Measurements from ENCODE around the gene RBM39. TPM values are rescaled to one million over a fixed set of nuclear protein-coding genes. Genes with fewer than 3 reads are reported as not detected.
A peak's percentile ranks its signal among the peaks of the same experiment; 100 is the strongest.

The RBM39 gene
- total and polyA plus RNA-seq, 2 of the 13 experiments (the other 11 are each of a cell fraction or from before 2014, with no cell fraction given): 788 to 920 TPM

DNA sequence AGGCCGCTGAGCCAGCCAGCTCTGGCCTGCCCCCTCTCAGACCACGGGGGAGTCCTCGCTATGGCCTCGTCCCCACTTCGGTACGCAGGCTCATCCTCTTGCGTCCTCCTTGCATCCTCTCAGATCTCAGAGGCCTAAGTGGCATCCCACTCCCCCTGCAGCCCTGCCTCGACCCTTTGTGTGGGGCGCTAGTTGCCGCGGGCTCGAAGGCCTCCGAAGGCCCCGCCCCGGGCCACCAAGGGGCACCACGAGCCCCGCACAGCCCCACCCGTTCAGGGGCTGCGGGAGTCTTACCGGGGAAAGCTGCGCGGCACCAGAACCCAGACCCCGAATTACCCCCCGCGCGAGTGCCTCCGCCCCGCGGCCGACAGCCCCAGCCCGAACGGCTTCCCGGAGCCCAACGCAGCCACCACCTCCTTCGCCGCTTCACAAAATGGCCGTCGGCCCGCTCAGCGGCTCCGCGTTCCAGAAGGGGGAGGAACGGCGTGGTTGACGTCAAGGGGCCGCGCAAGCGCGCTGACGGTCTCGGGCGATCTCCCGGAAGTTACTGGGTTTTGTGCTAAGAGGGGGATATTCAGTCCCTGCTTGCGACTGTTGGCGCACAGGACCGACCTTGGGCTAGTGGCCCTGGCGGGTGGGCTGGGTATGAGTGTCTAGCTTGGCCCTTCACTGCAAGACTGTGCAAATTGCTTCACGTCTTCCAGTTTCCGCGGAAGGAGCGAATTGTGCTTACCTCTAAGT, 77.4 kb downstream of the RBM39 start, which contains the start of the genes CPNE1 and RBM12 (continued):
- TF ChIP-seq, protein P1, sequence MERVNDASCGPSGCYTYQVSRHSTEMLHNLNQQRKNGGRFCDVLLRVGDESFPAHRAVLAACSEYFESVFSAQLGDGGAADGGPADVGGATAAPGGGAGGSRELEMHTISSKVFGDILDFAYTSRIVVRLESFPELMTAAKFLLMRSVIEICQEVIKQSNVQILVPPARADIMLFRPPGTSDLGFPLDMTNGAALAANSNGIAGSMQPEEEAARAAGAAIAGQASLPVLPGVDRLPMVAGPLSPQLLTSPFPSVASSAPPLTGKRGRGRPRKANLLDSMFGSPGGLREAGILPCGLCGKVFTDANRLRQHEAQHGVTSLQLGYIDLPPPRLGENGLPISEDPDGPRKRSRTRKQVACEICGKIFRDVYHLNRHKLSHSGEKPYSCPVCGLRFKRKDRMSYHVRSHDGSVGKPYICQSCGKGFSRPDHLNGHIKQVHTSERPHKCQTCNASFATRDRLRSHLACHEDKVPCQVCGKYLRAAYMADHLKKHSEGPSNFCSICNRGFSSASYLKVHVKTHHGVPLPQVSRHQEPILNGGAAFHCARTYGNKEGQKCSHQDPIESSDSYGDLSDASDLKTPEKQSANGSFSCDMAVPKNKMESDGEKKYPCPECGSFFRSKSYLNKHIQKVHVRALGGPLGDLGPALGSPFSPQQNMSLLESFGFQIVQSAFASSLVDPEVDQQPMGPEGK (CRISPR knock-in tag; IDR thresholded peaks at IDR 0.05): peak; percentile 83
- TF ChIP-seq KDM5A (IDR thresholded peaks at IDR 0.05; ENCODE audit: borderline replicate concordance, low read length) (peak; percentile 72), TGIF2 (CRISPR knock-in tag; IDR thresholded peaks at IDR 0.05) (peak; percentile 85), ZNF441 (CRISPR knock-in tag; IDR thresholded peaks at IDR 0.05; ENCODE audit: borderline replicate concordance) (peak; percentile 93), ZNF331 (CRISPR knock-in tag; IDR thresholded peaks at IDR 0.05) (peak; percentile 93), ZNF510 (CRISPR knock-in tag; IDR thresholded peaks at IDR 0.05; ENCODE audit: low read depth) (peak; percentile 99; the same call in 1 of the 2 replicates), CEBPB (IDR thresholded peaks at IDR 0.05; ENCODE audit: borderline replicate concordance, low read depth, low read length) (peak; percentile 22; the same call in 1 of the 2 replicates), ELF1 (CRISPR knock-in tag; IDR thresholded peaks at IDR 0.05) (peak; percentile 100), ZSCAN31 (CRISPR knock-in tag; IDR thresholded peaks at IDR 0.05; ENCODE audit: low read depth) (peak; percentile 99), ESRRA (CRISPR knock-in tag; IDR thresholded peaks at IDR 0.05; ENCODE audit: low read depth) (peak; percentile 90; the same call in 1 of the 2 replicates), AGO1 (IDR thresholded peaks at IDR 0.05; ENCODE audit: low read depth, low read length, poor library complexity, severe bottlenecking) (peak; percentile 34), ZNF34 (CRISPR knock-in tag; IDR thresholded peaks at IDR 0.05; ENCODE audit: borderline replicate concordance) (peak; percentile 99), PHB2 (IDR thresholded peaks at IDR 0.05; ENCODE audit: partially characterized antibody) (no peak), SP5 (CRISPR knock-in tag; IDR thresholded peaks at IDR 0.05; ENCODE audit: borderline replicate concordance, low read depth) (peak; percentile 71; the same call in 1 of the 2 replicates), MBNL3 (CRISPR knock-in tag; conservative IDR thresholded peaks at IDR 0.05) (no peak)
- TF ChIP-seq, protein P2, sequence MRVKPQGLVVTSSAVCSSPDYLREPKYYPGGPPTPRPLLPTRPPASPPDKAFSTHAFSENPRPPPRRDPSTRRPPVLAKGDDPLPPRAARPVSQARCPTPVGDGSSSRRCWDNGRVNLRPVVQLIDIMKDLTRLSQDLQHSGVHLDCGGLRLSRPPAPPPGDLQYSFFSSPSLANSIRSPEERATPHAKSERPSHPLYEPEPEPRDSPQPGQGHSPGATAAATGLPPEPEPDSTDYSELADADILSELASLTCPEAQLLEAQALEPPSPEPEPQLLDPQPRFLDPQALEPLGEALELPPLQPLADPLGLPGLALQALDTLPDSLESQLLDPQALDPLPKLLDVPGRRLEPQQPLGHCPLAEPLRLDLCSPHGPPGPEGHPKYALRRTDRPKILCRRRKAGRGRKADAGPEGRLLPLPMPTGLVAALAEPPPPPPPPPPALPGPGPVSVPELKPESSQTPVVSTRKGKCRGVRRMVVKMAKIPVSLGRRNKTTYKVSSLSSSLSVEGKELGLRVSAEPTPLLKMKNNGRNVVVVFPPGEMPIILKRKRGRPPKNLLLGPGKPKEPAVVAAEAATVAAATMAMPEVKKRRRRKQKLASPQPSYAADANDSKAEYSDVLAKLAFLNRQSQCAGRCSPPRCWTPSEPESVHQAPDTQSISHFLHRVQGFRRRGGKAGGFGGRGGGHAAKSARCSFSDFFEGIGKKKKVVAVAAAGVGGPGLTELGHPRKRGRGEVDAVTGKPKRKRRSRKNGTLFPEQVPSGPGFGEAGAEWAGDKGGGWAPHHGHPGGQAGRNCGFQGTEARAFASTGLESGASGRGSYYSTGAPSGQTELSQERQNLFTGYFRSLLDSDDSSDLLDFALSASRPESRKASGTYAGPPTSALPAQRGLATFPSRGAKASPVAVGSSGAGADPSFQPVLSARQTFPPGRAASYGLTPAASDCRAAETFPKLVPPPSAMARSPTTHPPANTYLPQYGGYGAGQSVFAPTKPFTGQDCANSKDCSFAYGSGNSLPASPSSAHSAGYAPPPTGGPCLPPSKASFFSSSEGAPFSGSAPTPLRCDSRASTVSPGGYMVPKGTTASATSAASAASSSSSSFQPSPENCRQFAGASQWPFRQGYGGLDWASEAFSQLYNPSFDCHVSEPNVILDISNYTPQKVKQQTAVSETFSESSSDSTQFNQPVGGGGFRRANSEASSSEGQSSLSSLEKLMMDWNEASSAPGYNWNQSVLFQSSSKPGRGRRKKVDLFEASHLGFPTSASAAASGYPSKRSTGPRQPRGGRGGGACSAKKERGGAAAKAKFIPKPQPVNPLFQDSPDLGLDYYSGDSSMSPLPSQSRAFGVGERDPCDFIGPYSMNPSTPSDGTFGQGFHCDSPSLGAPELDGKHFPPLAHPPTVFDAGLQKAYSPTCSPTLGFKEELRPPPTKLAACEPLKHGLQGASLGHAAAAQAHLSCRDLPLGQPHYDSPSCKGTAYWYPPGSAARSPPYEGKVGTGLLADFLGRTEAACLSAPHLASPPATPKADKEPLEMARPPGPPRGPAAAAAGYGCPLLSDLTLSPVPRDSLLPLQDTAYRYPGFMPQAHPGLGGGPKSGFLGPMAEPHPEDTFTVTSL (CRISPR knock-in tag; IDR thresholded peaks at IDR 0.05; ENCODE audit: borderline replicate concordance): peak; percentile 73
- TF ChIP-seq, protein P3, sequence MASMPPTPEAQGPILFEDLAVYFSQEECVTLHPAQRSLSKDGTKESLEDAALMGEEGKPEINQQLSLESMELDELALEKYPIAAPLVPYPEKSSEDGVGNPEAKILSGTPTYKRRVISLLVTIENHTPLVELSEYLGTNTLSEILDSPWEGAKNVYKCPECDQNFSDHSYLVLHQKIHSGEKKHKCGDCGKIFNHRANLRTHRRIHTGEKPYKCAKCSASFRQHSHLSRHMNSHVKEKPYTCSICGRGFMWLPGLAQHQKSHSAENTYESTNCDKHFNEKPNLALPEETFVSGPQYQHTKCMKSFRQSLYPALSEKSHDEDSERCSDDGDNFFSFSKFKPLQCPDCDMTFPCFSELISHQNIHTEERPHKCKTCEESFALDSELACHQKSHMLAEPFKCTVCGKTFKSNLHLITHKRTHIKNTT (CRISPR knock-in tag; IDR thresholded peaks at IDR 0.05): no peak
- TF ChIP-seq, protein P4, sequence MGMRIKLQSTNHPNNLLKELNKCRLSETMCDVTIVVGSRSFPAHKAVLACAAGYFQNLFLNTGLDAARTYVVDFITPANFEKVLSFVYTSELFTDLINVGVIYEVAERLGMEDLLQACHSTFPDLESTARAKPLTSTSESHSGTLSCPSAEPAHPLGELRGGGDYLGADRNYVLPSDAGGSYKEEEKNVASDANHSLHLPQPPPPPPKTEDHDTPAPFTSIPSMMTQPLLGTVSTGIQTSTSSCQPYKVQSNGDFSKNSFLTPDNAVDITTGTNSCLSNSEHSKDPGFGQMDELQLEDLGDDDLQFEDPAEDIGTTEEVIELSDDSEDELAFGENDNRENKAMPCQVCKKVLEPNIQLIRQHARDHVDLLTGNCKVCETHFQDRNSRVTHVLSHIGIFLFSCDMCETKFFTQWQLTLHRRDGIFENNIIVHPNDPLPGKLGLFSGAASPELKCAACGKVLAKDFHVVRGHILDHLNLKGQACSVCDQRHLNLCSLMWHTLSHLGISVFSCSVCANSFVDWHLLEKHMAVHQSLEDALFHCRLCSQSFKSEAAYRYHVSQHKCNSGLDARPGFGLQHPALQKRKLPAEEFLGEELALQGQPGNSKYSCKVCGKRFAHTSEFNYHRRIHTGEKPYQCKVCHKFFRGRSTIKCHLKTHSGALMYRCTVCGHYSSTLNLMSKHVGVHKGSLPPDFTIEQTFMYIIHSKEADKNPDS (CRISPR knock-in tag; IDR thresholded peaks at IDR 0.05): peak; percentile 69; the same call in 1 of the 2 replicates
